K562 (cell line): ENCODE results near the gene NXPH4. TPM values are rescaled to one million over a fixed set of nuclear protein-coding genes. Genes with fewer than 3 reads are reported as not detected.

Experiments used
- CEBPG ChIP-seq, 3 experiments: fragments of 200-800 bp in 1 of 3; sonication (Bioruptor generic) in 1 of 3; sonication (generic) in 1 of 3; formaldehyde crosslinking in 1 of 3; IDR thresholded peaks in 2 of 3; conservative IDR thresholded peaks in 1 of 3; 2 replicates each; pipeline versions ENCODE4 v1.6.1 to v1.8.0; 2016 to 2022; ENCODE audit warnings: missing compliant biosample characterization in 2 of 3, missing genetic modification characterization in 2 of 3, mild to moderate bottlenecking in 1 of 3, missing genetic modification reagents in 1 of 3
- CHAMP1 ChIP-seq: fragments of 450-650 bp; IDR thresholded peaks from 2 replicates; pipeline ENCODE4 v1.6.1; 2016; ENCODE audit warnings: mild to moderate bottlenecking
- FIP1L1 ChIP-seq: fragments of 200-400 bp; formaldehyde crosslinking; IDR thresholded peaks from 2 replicates; pipeline ENCODE4 v1.6.1; 2018; ENCODE audit warnings: mild to moderate bottlenecking, low read depth, low read length; ENCODE audit not compliant: poor library complexity, severe bottlenecking
- FOXA3 ChIP-seq, 2 experiments: fragments of 450-650 bp in 1 of 2; sonication (generic) in 1 of 2; formaldehyde crosslinking; IDR thresholded peaks in 1 of 2; conservative IDR thresholded peaks in 1 of 2; 2 replicates each; pipeline versions ENCODE4 v1.4.0 to v1.8.0; 2020 to 2022; ENCODE audit warnings: mild to moderate bottlenecking in 2 of 2, missing genetic modification reagents in 1 of 2
- KLF10 ChIP-seq: fragments of 250-450 bp; sonication (Bioruptor Pico); IDR thresholded peaks from 2 replicates; pipeline ENCODE4 v1.6.1; 2021; ENCODE audit warnings: matching md5 sums
- MXI1 ChIP-seq: IDR thresholded peaks from 2 replicates; pipeline ENCODE4 v1.6.1; 2011; ENCODE audit warnings: low read depth, mild to moderate bottlenecking, improper control_type of control experiment, low read length
- MYBL2 ChIP-seq, 2 experiments: fragments of 450-650 bp in 1 of 2; sonication (generic) in 1 of 2; formaldehyde crosslinking in 1 of 2; IDR thresholded peaks; 2 replicates each; pipeline versions ENCODE4 v1.6.1 to v1.8.1; 2017 to 2022; ENCODE audit warnings: borderline replicate concordance in 1 of 2, inconsistent platforms in 1 of 2, low read depth in 1 of 2, mild to moderate bottlenecking in 1 of 2, missing genetic modification reagents in 1 of 2, moderate library complexity in 1 of 2
- POLR2AphosphoS2 ChIP-seq: IDR thresholded peaks from 2 replicates; pipeline ENCODE4 v1.6.1; 2012; ENCODE audit warnings: low read length, improper control_type of control experiment
- POLR2AphosphoS5 ChIP-seq: IDR thresholded peaks from 2 replicates; pipeline ENCODE4 v1.6.1; 2011; ENCODE audit warnings: mild to moderate bottlenecking, low read depth, low read length, moderate library complexity; ENCODE audit not compliant: control insufficient read depth, insufficient read depth
- POLR2G ChIP-seq: fragments of 200-400 bp; formaldehyde crosslinking; IDR thresholded peaks from 2 replicates; pipeline ENCODE4 v1.6.1; 2017; ENCODE audit warnings: low read depth, mild to moderate bottlenecking, antibody characterized with exemption, low read length, moderate library complexity
- RB1 ChIP-seq: fragments of 450-650 bp; IDR thresholded peaks from 2 replicates; pipeline ENCODE4 v1.6.1; 2017; ENCODE audit warnings: low read depth, mild to moderate bottlenecking
- RBM17 ChIP-seq: fragments of 200-400 bp; formaldehyde crosslinking; IDR thresholded peaks from 2 replicates; pipeline ENCODE4 v1.6.1; 2017; ENCODE audit warnings: low read depth, mild to moderate bottlenecking, low read length, borderline replicate concordance
- RBM22 ChIP-seq: fragments of 200-400 bp; formaldehyde crosslinking; IDR thresholded peaks from 2 replicates; pipeline ENCODE4 v1.6.1; 2018; ENCODE audit warnings: low read length, low read depth; ENCODE audit not compliant: poor library complexity, severe bottlenecking
- RFX1 ChIP-seq: fragments of 450-650 bp; IDR thresholded peaks from 2 replicates; pipeline ENCODE4 v1.6.1; 2016; ENCODE audit warnings: mild to moderate bottlenecking, moderate library complexity
- RUNX1 ChIP-seq: sonication (generic); IDR thresholded peaks from 2 replicates; pipeline ENCODE4 v1.6.1; 2016; ENCODE audit warnings: antibody characterized with exemption, low read depth
- SNIP1 ChIP-seq: fragments of 450-650 bp; IDR thresholded peaks from 2 replicates; pipeline ENCODE4 v1.7.1; 2017; ENCODE audit warnings: low read depth, mild to moderate bottlenecking
- SUPT5H ChIP-seq: fragments of 450-650 bp; IDR thresholded peaks from 2 replicates; pipeline ENCODE4 v1.6.1; 2016
- THRAP3 ChIP-seq: fragments of 450-650 bp; IDR thresholded peaks from 2 replicates; pipeline ENCODE4 v1.6.1; 2016; ENCODE audit warnings: mild to moderate bottlenecking, inconsistent platforms, borderline replicate concordance
- THRB ChIP-seq: fragments of 450-650 bp; formaldehyde crosslinking; conservative IDR thresholded peaks from 2 replicates; pipeline ENCODE4 v1.4.0; 2022; ENCODE audit warnings: mild to moderate bottlenecking, missing genetic modification characterization
- ZBTB5 ChIP-seq: fragments of 450-650 bp; IDR thresholded peaks from 2 replicates; pipeline ENCODE4 v1.6.1; 2017; ENCODE audit warnings: antibody characterized with exemption
- ZNF263 ChIP-seq: sonication (generic); formaldehyde crosslinking; IDR thresholded peaks from 2 replicates; pipeline ENCODE4 v1.8.0; 2022; ENCODE audit warnings: mild to moderate bottlenecking, missing genetic modification reagents, borderline replicate concordance
- ZNF785 ChIP-seq: fragments of 250-450 bp; sonication (Bioruptor Pico); IDR thresholded peaks from 2 replicates; pipeline ENCODE4 v1.4.0; 2020; ENCODE audit warnings: mild to moderate bottlenecking
- polyA plus RNA-seq, 8 experiments: library from polyadenylated mRNA; depleted of rRNA in 4 of 8; stranded (reverse) in 5 of 8; unstranded in 3 of 8; fragments of >200 nt; fragmentation: Nextera tagmentation in 2 of 8; fragmentation: Illumina TruSeq in 1 of 8; extraction: Ambion mirVana in 2 of 8; extraction: Trizol in 1 of 8; gene quantifications; 2 replicates each; pipeline versions ENCODE4 v1.2.1 to v1.2.3, GENCODE V29; 2011 to 2014; ENCODE audit warnings: inconsistent platforms in 1 of 8, missing spikeins in 1 of 8
- total RNA-seq, 7 experiments: library from RNA; depleted of rRNA in 6 of 7; stranded (reverse); fragments of >200 nt in 6 of 7; fragmentation: Illumina TruSeq in 2 of 7; extraction: Trizol in 2 of 7; gene quantifications; 2 replicates each; pipeline versions ENCODE4 v1.2.1 to v1.2.3, GENCODE V29; 2011 to 2021; ENCODE audit warnings: low replicate concordance in 1 of 7

The NXPH4 gene
- total and polyA plus RNA-seq, 9 of the 15 experiments (the other 6 are each of a cell fraction or from before 2014, with no cell fraction given), result 0.49 to 2.7 (median 1.1) TPM; not detected in 4

- TF ChIP-seq MXI1 (no peak), SUPT5H (0 out of 2 replicates have a peak, but pooled peaks have one; percentile 18), RBM22 (peak; percentile 99), CEBPG (CRISPR knock-in tag; IDR thresholded peaks at IDR 0.05) (no peak), CEBPG (tag; conservative IDR thresholded peaks at IDR 0.05 in 1 of 2, IDR thresholded peaks at IDR 0.05 in 1 of 2) (no peak), ZNF785 (CRISPR knock-in tag) (no peak), RUNX1 (no peak), FOXA3 (CRISPR knock-in tag; conservative IDR thresholded peaks at IDR 0.05 in 1 of 2, IDR thresholded peaks at IDR 0.05 in 1 of 2) (0 out of 4 replicates have a peak, but pooled peaks of 1 of the 2 experiments have one; percentile 15), THRB (no peak), POLR2AphosphoS2 (0 out of 2 replicates have a peak, but pooled peaks have one; percentile 4), POLR2G (peak; percentile 92), KLF10 (CRISPR knock-in tag) (no peak), CHAMP1 (no peak), RBM17 (no peak), SNIP1 (no peak), THRAP3 (no peak), ZBTB5 (no peak), POLR2AphosphoS5 (peak; percentile 35; the same call in 1 of the 2 replicates), RB1 (no peak), MYBL2 (IDR thresholded peaks at IDR 0.05; ENCODE audit: low read depth) (no peak), MYBL2 (CRISPR knock-in tag; IDR thresholded peaks at IDR 0.05; ENCODE audit: borderline replicate concordance) (no peak), RFX1 (peak; percentile 89), ZNF263 (peak; percentile 31; the same call in 1 of the 2 replicates), FIP1L1 (peak; percentile 55)
These were observed 19.8 kb downstream of the NXPH4 start (continued) for GRCh38 chr12:57236201-57236924.
